HFFc6 (cell line): Measurements from ENCODE around the gene PADI3. TPM values are rescaled to one million over a fixed set of nuclear protein-coding genes. Genes with fewer than 3 reads are reported as not detected.
A peak's percentile ranks its signal among the peaks of the same experiment; 100 is the strongest.

Source experiments
- DNase-seq: peaks from one replicate; pipeline ENCODE4 v3.0.0-alpha.2; 2018
- H3K27ac Mint-ChIP-seq: 2 replicates; pipeline ENCODE4 v1.8.0; 2020; ENCODE audit warnings: mild to moderate bottlenecking, mixed read lengths
- H3K27me3 Mint-ChIP-seq: 2 replicates; pipeline ENCODE4 v1.8.0; 2021; ENCODE audit warnings: mild to moderate bottlenecking, moderate library complexity, mixed read lengths; ENCODE audit not compliant: insufficient read depth
- H3K36me3 Mint-ChIP-seq: 2 replicates; pipeline ENCODE4 v1.8.0; 2021; ENCODE audit warnings: low read depth, mixed read lengths
- H3K4me1 Mint-ChIP-seq: 2 replicates; pipeline ENCODE4 v1.8.0; 2020; ENCODE audit warnings: low read depth, mixed read lengths
- H3K4me3 Mint-ChIP-seq: 2 replicates; pipeline ENCODE4 v1.8.0; 2020; ENCODE audit warnings: mild to moderate bottlenecking, moderate library complexity, mixed read lengths
- H3K9me3 Mint-ChIP-seq: 2 replicates; pipeline ENCODE4 v1.8.0; 2020; ENCODE audit warnings: mild to moderate bottlenecking, mixed read lengths
- CTCF ChIP-seq: fragments of 200-600 bp; sonication (generic); IDR thresholded peaks from 2 replicates; pipeline ENCODE4 v1.5.0; 2021; ENCODE audit warnings: antibody characterized with exemption, mild to moderate bottlenecking
- total RNA-seq, 6 experiments: library from RNA; stranded (reverse); fragmentation: NEBNext Ultra II Directional; extraction: Animal tissue kit (Norgen Biotek cat#: 25700); gene quantifications; 2 replicates in 1 of 6; 3 replicates in 5 of 6; pipeline ENCODE4 v1.2.3, GENCODE V29; 2021

Gene PADI3
- total RNA-seq, 6 experiments from 2014 or later: 0.05 to 0.14 (median 0.07) TPM; not detected in 2

GRCh38 chr1:17212487-17213121, 36.3 kb upstream of the PADI3 start:
- H3K4me3 Mint-ChIP-seq: peak overlapping the region; percentile 25; the same call in 1 of the 2 replicates
- no peaks in the 10 kb centered on the region for H3K9me3 Mint-ChIP-seq
- peak overlapping the region; percentile 48; the same call in 1 of the 2 replicates for H3K27ac Mint-ChIP-seq

GRCh38 chr1:17213148-17213781, 35.6 kb upstream of the PADI3 start:
- H3K4me1 Mint-ChIP-seq: peaks cover 43% of the 10 kb centered on the region
- no peaks in the 10 kb centered on the region for H3K9me3 Mint-ChIP-seq
- peak overlapping the region; percentile 25; the same call in 1 of the 2 replicates for H3K4me3 Mint-ChIP-seq
- peaks cover 2% of the 10 kb centered on the region for H3K27me3 Mint-ChIP-seq
- no peak for DNase-seq
- peak overlapping the region; percentile 48; the same call in 1 of the 2 replicates for H3K27ac Mint-ChIP-seq
- no peak for TF ChIP-seq CTCF
- no peaks in the 10 kb centered on the region for H3K36me3 Mint-ChIP-seq

More at GRCh38 chr1:17212487-17213121, 36.3 kb upstream of the PADI3 start:
- H3K27me3 Mint-ChIP-seq: peaks cover 4% of the 10 kb centered on the region
- TF ChIP-seq CTCF: no peak
- no peaks in the 10 kb centered on the region for H3K36me3 Mint-ChIP-seq
- peak; percentile 62 for DNase-seq
- peaks cover 49% of the 10 kb centered on the region for H3K4me1 Mint-ChIP-seq

GRCh38 chr1:17213782-17214148, 35.1 kb upstream of the PADI3 start:
- no peak overlapping the region for H3K27ac Mint-ChIP-seq
- H3K4me1 Mint-ChIP-seq: peaks cover 39% of the 10 kb centered on the region
- no peaks in the 10 kb centered on the region for H3K36me3 Mint-ChIP-seq
- no peak overlapping the region for H3K4me3 Mint-ChIP-seq
- H3K27me3 Mint-ChIP-seq: peaks cover 2% of the 10 kb centered on the region
- H3K9me3 Mint-ChIP-seq: no peaks in the 10 kb centered on the region
- TF ChIP-seq CTCF: no peak
- no peak for DNase-seq

- Mint-ChIP-seq H3K36me3 (no peaks in the 10 kb centered on the region), H3K4me3 (no peak overlapping the region), H3K4me1 (peaks cover 29% of the 10 kb centered on the region), H3K27ac (no peak overlapping the region), H3K9me3 (no peaks in the 10 kb centered on the region), H3K27me3 (peaks cover 2% of the 10 kb centered on the region)
- DNase-seq: no peak
- no peak for TF ChIP-seq CTCF
These were observed 33.9 kb upstream of the PADI3 start for GRCh38 chr1:17214876-17215544.

- H3K27ac Mint-ChIP-seq: no peak overlapping the region
- no peaks in the 10 kb centered on the region for H3K9me3 Mint-ChIP-seq
- H3K27me3 Mint-ChIP-seq: peaks cover 2% of the 10 kb centered on the region
- no peaks in the 10 kb centered on the region for H3K36me3 Mint-ChIP-seq
- peaks cover 29% of the 10 kb centered on the region for H3K4me1 Mint-ChIP-seq
- DNase-seq: peak; percentile 26
- no peak for TF ChIP-seq CTCF
- H3K4me3 Mint-ChIP-seq: no peak overlapping the region
These were observed 33.4 kb upstream of the PADI3 start for GRCh38 chr1:17215545-17215890.
